HG02623 (cell line): Measurements from ENCODE around the gene RFXANK.
"Not testable (repeated sequence)": the region's sequence is repeated elsewhere in the genome, so short reads cannot be mapped to it uniquely, and the experiment has no call there.

Experiments used
- ATAC-seq: cut with Tn5 transposase; IDR thresholded peaks from one replicate; pipeline ENCODE4 v1.9.1; 2021; ENCODE audit warnings: moderate library complexity; ENCODE audit not compliant: unreplicated experiment

Gene RFXANK

GRCh38 chr19:19204181-19204580, 12.1 kb downstream of the RFXANK start:
- ATAC-seq: no peak

GRCh38 chr19:19205416-19206410, 13.7 kb downstream of the RFXANK start:
- no peak for ATAC-seq

GRCh38 chr19:19206938-19207337, 14.9 kb downstream of the RFXANK start:
- ATAC-seq: no peak

- no peak for ATAC-seq
Observed at GRCh38 chr19:19207637-19208572, 15.8 kb downstream of the RFXANK start.

- ATAC-seq: no peak
Observed at GRCh38 chr19:19209372-19209771, 17.3 kb downstream of the RFXANK start.

GRCh38 chr19:19211499-19212420, 19.7 kb downstream of the RFXANK start, which contains the start of gene NCAN:
Gene NCAN, plus strand, starts transcription at chr19:19211958. Its CDS starts 4,996 bp downstream, at chr19:19216954.
- ATAC-seq: no peak

GRCh38 chr19:19212916-19213315, 20.9 kb downstream of the RFXANK start:
- no peak for ATAC-seq

GRCh38 chr19:19213426-19214158, 21.5 kb downstream of the RFXANK start:
- no peak for ATAC-seq

GRCh38 chr19:19214159-19214490, 22.1 kb downstream of the RFXANK start:
- no peak for ATAC-seq

GRCh38 chr19:19214892-19215291, 22.8 kb downstream of the RFXANK start:
- no peak for ATAC-seq

- no peak for ATAC-seq
Observed at GRCh38 chr19:19215792-19216191, 23.7 kb downstream of the RFXANK start.

GRCh38 chr19:19217099-19217498, 25.0 kb downstream of the RFXANK start:
- no peak for ATAC-seq

- no peak for ATAC-seq
Observed at GRCh38 chr19:19218911-19219310, 26.9 kb downstream of the RFXANK start.

- not testable (repeated sequence) for ATAC-seq
Observed at GRCh38 chr19:19221000-19221399, 28.9 kb downstream of the RFXANK start.

- ATAC-seq: no peak
Observed at GRCh38 chr19:19223060-19223459, 31.0 kb downstream of the RFXANK start.

- no peak for ATAC-seq
Observed at GRCh38 chr19:19223636-19224035, 31.6 kb downstream of the RFXANK start.

GRCh38 chr19:19224150-19224851, 32.2 kb downstream of the RFXANK start:
- no peak for ATAC-seq

GRCh38 chr19:19224852-19225494, 32.9 kb downstream of the RFXANK start:
- ATAC-seq: no peak

- ATAC-seq: no peak
Observed at GRCh38 chr19:19226204-19226603, 34.1 kb downstream of the RFXANK start.
